ENCODE data around the gene ELF2. TPM values are rescaled to one million over a fixed set of nuclear protein-coding genes. Genes with fewer than 3 reads are reported as not detected.

ELF2 gene
- total RNA-seq, 1 experiment from 2014 or later, result 44.6 TPM

DNA sequence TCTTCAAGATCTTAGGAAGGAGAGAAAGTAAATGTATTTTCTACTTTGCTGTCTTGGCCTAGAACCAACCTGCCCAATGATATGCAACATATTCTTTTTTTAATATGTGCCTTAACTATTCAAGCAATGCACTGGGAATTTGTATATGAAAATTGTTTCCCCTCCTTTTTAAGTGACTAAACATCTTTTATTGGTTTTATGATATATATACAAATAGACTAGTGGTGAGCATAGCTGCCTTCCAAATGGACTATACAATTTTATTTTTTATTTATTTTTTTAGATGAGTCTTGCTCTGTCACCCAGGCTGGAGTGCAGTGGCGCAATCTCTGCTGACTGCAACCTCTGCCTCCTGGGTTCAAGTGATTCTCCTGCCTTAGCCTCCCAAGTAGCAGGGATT, 151.2 kb downstream of the ELF2 start:
- Mint-ChIP-seq H3K27ac (no peak overlapping the region), H3K9me3 (no peaks in the 10 kb centered on the region), H3K4me3 (no peak overlapping the region), H3K27me3 (ENCODE audit: low read depth) (no peaks in the 10 kb centered on the region), H3K36me3 (peaks cover 10% of the 10 kb centered on the region), H3K4me1 (peaks cover 66% of the 10 kb centered on the region)
- TF ChIP-seq RORB (CRISPR knock-in tag; IDR thresholded peaks at IDR 0.05) (no peak), ETV6 (CRISPR knock-in tag; IDR thresholded peaks at IDR 0.05) (no peak), HMGA2 (CRISPR knock-in tag; IDR thresholded peaks at IDR 0.05) (no peak), NFE2L1 (CRISPR knock-in tag; IDR thresholded peaks at IDR 0.05) (no peak), GRHL2 (CRISPR knock-in tag; IDR thresholded peaks at IDR 0.05; ENCODE audit: insufficient replicate concordance, severe bottlenecking) (no peak), JAZF1 (CRISPR knock-in tag; IDR thresholded peaks at IDR 0.05) (no peak), ZNF396 (CRISPR knock-in tag; IDR thresholded peaks at IDR 0.05; ENCODE audit: borderline replicate concordance) (no peak)
- TF ChIP-seq, protein P1, sequence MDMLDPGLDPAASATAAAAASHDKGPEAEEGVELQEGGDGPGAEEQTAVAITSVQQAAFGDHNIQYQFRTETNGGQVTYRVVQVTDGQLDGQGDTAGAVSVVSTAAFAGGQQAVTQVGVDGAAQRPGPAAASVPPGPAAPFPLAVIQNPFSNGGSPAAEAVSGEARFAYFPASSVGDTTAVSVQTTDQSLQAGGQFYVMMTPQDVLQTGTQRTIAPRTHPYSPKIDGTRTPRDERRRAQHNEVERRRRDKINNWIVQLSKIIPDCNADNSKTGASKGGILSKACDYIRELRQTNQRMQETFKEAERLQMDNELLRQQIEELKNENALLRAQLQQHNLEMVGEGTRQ (CRISPR knock-in tag; IDR thresholded peaks at IDR 0.05), result no peak
- TF ChIP-seq, protein P2, sequence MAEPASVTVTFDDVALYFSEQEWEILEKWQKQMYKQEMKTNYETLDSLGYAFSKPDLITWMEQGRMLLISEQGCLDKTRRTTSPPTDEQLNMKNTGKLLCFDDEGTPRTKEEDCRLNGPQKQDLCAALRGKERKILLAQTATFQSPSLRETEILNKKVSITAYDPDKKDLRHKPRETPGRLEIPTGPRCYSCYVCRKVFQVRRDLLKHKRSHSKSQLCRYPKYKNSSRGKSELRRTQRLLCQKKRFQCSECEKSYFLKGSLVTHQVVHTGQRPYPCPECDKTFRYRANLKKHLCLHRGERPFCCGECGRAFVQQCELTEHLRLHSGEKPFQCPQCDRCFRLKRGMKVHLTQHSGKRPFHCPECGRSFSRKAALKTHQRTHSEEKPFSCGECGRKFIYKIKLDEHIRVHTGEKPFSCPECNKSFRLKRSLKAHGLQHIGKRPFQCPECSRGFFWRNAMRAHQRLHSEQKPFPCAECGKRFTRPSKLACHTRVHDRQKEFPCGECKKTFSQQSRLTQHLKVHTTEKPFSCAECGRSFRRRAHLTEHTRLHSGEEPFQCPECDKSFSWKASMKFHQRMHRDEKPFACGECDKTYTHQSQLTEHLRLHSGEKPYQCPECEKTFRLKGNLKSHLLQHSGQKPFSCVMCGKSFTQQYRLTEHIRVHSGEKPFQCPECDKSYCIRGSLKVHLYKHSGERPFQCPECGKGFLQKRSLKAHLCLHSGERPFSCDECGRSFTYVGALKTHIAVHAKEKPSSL (CRISPR knock-in tag; conservative IDR thresholded peaks at IDR 0.05), result no peak
- TF ChIP-seq, protein P3, sequence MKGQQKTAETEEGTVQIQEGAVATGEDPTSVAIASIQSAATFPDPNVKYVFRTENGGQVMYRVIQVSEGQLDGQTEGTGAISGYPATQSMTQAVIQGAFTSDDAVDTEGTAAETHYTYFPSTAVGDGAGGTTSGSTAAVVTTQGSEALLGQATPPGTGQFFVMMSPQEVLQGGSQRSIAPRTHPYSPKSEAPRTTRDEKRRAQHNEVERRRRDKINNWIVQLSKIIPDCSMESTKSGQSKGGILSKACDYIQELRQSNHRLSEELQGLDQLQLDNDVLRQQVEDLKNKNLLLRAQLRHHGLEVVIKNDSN (CRISPR knock-in tag; IDR thresholded peaks at IDR 0.05), result no peak
- TF ChIP-seq, protein P4, sequence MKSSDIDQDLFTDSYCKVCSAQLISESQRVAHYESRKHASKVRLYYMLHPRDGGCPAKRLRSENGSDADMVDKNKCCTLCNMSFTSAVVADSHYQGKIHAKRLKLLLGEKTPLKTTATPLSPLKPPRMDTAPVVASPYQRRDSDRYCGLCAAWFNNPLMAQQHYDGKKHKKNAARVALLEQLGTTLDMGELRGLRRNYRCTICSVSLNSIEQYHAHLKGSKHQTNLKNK (CRISPR knock-in tag; IDR thresholded peaks at IDR 0.05), result no peak
- TF ChIP-seq, protein P5, sequence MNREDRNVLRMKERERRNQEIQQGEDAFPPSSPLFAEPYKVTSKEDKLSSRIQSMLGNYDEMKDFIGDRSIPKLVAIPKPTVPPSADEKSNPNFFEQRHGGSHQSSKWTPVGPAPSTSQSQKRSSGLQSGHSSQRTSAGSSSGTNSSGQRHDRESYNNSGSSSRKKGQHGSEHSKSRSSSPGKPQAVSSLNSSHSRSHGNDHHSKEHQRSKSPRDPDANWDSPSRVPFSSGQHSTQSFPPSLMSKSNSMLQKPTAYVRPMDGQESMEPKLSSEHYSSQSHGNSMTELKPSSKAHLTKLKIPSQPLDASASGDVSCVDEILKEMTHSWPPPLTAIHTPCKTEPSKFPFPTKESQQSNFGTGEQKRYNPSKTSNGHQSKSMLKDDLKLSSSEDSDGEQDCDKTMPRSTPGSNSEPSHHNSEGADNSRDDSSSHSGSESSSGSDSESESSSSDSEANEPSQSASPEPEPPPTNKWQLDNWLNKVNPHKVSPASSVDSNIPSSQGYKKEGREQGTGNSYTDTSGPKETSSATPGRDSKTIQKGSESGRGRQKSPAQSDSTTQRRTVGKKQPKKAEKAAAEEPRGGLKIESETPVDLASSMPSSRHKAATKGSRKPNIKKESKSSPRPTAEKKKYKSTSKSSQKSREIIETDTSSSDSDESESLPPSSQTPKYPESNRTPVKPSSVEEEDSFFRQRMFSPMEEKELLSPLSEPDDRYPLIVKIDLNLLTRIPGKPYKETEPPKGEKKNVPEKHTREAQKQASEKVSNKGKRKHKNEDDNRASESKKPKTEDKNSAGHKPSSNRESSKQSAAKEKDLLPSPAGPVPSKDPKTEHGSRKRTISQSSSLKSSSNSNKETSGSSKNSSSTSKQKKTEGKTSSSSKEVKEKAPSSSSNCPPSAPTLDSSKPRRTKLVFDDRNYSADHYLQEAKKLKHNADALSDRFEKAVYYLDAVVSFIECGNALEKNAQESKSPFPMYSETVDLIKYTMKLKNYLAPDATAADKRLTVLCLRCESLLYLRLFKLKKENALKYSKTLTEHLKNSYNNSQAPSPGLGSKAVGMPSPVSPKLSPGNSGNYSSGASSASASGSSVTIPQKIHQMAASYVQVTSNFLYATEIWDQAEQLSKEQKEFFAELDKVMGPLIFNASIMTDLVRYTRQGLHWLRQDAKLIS (CRISPR knock-in tag; IDR thresholded peaks at IDR 0.05; ENCODE audit: borderline replicate concordance), result no peak
- DNase-seq (ENCODE audit: low spot score) (no peak), ATAC-seq (no peak)
- ChIA-PET CTCF (interaction anchor here (0.7 kb wide), 1 partner anchor 163 kb away, joined by 3 read pairs; no protein-coding TSS in a partner anchor), POLR2A (no interaction called here)

DNA sequence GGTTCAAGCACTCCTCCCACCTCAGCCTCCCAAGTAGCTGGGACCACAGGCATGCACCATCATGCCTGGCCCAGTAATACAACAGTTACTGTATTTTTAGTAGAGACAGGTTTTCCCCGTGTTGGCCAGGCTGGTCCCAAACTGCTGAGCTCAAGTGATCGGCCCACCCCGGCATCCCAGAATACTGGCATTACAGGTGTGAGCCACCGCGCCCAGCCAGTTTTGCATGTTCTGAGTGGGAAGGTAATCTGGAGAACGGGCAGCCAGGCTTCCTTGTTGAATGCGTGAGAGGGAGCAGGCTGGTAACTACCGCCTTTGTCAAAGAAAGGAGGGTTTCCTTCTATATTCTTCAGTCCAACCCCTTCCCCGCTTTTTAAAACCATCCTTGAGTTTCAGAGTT, 152.3 kb downstream of the ELF2 start:
- ATAC-seq (no peak), DNase-seq (ENCODE audit: low spot score) (no peak)
- Mint-ChIP-seq H3K36me3 (peaks cover 8% of the 10 kb centered on the region), H3K9me3 (no peaks in the 10 kb centered on the region), H3K27ac (peak overlapping the region; percentile 87), H3K4me3 (no peak overlapping the region), H3K27me3 (ENCODE audit: low read depth) (no peaks in the 10 kb centered on the region), H3K4me1 (peaks cover 70% of the 10 kb centered on the region)
- ChIA-PET POLR2A (no interaction called here), CTCF (interaction anchor here (1.4 to 1.5 kb wide), 2 partner anchors 10 to 28 kb away, joined by 3 to 4 read pairs; partner anchors contain the start of gene NOCT)
- TF ChIP-seq NR3C1 (CRISPR knock-in tag; conservative IDR thresholded peaks at IDR 0.05; ENCODE audit: low read depth) (no peak), ZNF121 (CRISPR knock-in tag; IDR thresholded peaks at IDR 0.05) (no peak), NFATC4 (CRISPR knock-in tag; IDR thresholded peaks at IDR 0.05) (no peak), ZNF232 (CRISPR knock-in tag; IDR thresholded peaks at IDR 0.05) (no peak), ATF1 (CRISPR knock-in tag; IDR thresholded peaks at IDR 0.05) (no peak), ZNF263 (CRISPR knock-in tag; IDR thresholded peaks at IDR 0.05; ENCODE audit: low read depth) (no peak), ZNF423 (CRISPR knock-in tag; IDR thresholded peaks at IDR 0.05) (no peak), RELA (CRISPR knock-in tag; IDR thresholded peaks at IDR 0.05; ENCODE audit: borderline replicate concordance) (no peak), HMGA2 (CRISPR knock-in tag; IDR thresholded peaks at IDR 0.05) (no peak), SP1 (CRISPR knock-in tag; conservative IDR thresholded peaks at IDR 0.05) (no peak)
- TF ChIP-seq, protein P6, sequence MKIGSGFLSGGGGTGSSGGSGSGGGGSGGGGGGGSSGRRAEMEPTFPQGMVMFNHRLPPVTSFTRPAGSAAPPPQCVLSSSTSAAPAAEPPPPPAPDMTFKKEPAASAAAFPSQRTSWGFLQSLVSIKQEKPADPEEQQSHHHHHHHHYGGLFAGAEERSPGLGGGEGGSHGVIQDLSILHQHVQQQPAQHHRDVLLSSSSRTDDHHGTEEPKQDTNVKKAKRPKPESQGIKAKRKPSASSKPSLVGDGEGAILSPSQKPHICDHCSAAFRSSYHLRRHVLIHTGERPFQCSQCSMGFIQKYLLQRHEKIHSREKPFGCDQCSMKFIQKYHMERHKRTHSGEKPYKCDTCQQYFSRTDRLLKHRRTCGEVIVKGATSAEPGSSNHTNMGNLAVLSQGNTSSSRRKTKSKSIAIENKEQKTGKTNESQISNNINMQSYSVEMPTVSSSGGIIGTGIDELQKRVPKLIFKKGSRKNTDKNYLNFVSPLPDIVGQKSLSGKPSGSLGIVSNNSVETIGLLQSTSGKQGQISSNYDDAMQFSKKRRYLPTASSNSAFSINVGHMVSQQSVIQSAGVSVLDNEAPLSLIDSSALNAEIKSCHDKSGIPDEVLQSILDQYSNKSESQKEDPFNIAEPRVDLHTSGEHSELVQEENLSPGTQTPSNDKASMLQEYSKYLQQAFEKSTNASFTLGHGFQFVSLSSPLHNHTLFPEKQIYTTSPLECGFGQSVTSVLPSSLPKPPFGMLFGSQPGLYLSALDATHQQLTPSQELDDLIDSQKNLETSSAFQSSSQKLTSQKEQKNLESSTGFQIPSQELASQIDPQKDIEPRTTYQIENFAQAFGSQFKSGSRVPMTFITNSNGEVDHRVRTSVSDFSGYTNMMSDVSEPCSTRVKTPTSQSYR (CRISPR knock-in tag; IDR thresholded peaks at IDR 0.05), result no peak
- TF ChIP-seq, protein P7, sequence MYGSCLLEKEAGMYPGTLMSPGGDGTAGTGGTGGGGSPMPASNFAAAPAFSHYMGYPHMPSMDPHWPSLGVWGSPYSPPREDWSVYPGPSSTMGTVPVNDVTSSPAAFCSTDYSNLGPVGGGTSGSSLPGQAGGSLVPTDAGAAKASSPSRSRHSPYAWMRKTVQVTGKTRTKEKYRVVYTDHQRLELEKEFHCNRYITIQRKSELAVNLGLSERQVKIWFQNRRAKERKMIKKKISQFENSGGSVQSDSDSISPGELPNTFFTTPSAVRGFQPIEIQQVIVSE (CRISPR knock-in tag; IDR thresholded peaks at IDR 0.05; ENCODE audit: borderline replicate concordance), result no peak

Data from WTC11 (cell line).